Lung (tissue), 16 donors: Measurements from ENCODE around the gene ZNF91. TPM values are rescaled to one million over a fixed set of nuclear protein-coding genes. Genes with fewer than 3 reads are reported as not detected.

Source experiments
- ATAC-seq: fragments of 200-7000 bp; cut with Tn5 transposase; one replicate; pipeline ENCODE4 v1.9.1; 2020; ENCODE audit warnings: moderate number of reproducible peaks; ENCODE audit not compliant: insufficient read depth, low FRiP score
- DNase-seq, 3 donors: peaks; one replicate each; pipeline ENCODE4 v3.0.0-alpha.2; 2013 to 2017
- H3K27ac ChIP-seq, 2 donors: one replicate each; pipeline ENCODE4 v1.5.1; 2013; ENCODE audit warnings: mild to moderate bottlenecking in 2 of 2, moderate library complexity in 2 of 2, control low read depth in 1 of 2, inconsistent platforms in 1 of 2, low read depth in 1 of 2, low read length in 1 of 2
- H3K27me3 ChIP-seq, 3 donors: one replicate each; pipeline ENCODE4 v1.5.1; 2013; ENCODE audit warnings: low read length in 2 of 3; ENCODE audit not compliant: control insufficient read depth in 3 of 3, insufficient read depth in 3 of 3
- H3K36me3 ChIP-seq, 4 donors: one replicate each; pipeline ENCODE4 v1.5.1; 2013; ENCODE audit warnings: low read length in 4 of 4, mild to moderate bottlenecking in 1 of 4, moderate library complexity in 1 of 4; ENCODE audit not compliant: control insufficient read depth in 4 of 4, insufficient read depth in 4 of 4
- H3K4me1 ChIP-seq, 5 donors: one replicate each; pipeline ENCODE4 v1.5.1; 2013; ENCODE audit warnings: low read length in 5 of 5, mild to moderate bottlenecking in 2 of 5, moderate library complexity in 1 of 5; ENCODE audit not compliant: control insufficient read depth in 5 of 5, insufficient read depth in 5 of 5
- H3K4me3 ChIP-seq: one replicate; pipeline ENCODE4 v1.5.1; 2013; ENCODE audit warnings: mild to moderate bottlenecking, control low read depth, moderate library complexity
- H3K9ac ChIP-seq, 2 donors: one replicate each; pipeline ENCODE4 v1.5.1; 2013; ENCODE audit warnings: low read length in 2 of 2, control low read depth in 1 of 2; ENCODE audit not compliant: insufficient read depth in 1 of 2
- H3K9me3 ChIP-seq, 4 donors: one replicate each; pipeline ENCODE4 v1.5.1; 2013; ENCODE audit warnings: low read length in 3 of 4, mild to moderate bottlenecking in 1 of 4, moderate library complexity in 1 of 4; ENCODE audit not compliant: control insufficient read depth in 4 of 4, insufficient read depth in 3 of 4
- CTCF ChIP-seq: IDR thresholded peaks from 2 replicates; pipeline ENCODE4 v1.5.1; 2012; ENCODE audit warnings: mild to moderate bottlenecking; ENCODE audit errors: control extremely low read depth, extremely low read depth
- WGBS, 2 donors: extraction: QIAGEN DNeasy Blood & Tissue Kit; methylation state at CpG; one replicate each; pipeline ENCODE4 v1.1.7; 2013; 5-methylcytosine and 5-hydroxymethylcytosine counted together
- long read RNA-seq, 5 donors: transcript quantifications; one replicate each; lab custom pipeline, GENCODE V29; 2026
- polyA plus RNA-seq, 2 donors: library from polyadenylated mRNA; stranded (reverse); fragments of 200-250 nt; gene quantifications; one replicate each; pipeline ENCODE4 v1.2.1, GENCODE V29; 2013
- total RNA-seq, 2 donors: library from RNA; depleted of rRNA in 1 of 2; stranded (reverse); fragments of >200 nt in 1 of 2; gene quantifications; one replicate each; pipeline ENCODE4 v1.2.1, GENCODE V29; 2014 to 2021
- donor health status: control.
- donor health status: control.
- donor health status: Bipolar disorder and iron deficiency.
- donor health status: healthy.
- donor health status: DM: yes; HTN: yes; CAD: no.

The ZNF91 gene
- total RNA-seq (100 to 1,000 TPM in 1 of 2 donors, 10 to 100 TPM in 1; 38.6 to 172 TPM), polyA plus RNA-seq (10 to 100 TPM in 1 of 2 donors, 1 to 10 TPM in 1; 5.0 to 11.0 TPM)
- long read RNA-seq, donor 1, full-length matches to known transcripts, result 50 of 50 reads
- long read RNA-seq, donor 1, partial matches to known transcripts, result 0 of 50 reads
- long read RNA-seq, donor 1, other reads (novel, unspliced or antisense), result 0 of 50 reads
- long read RNA-seq, donor 2, full-length matches to known transcripts, result 31 of 31 reads
- long read RNA-seq, donor 2, partial matches to known transcripts, result 0 of 31 reads
- long read RNA-seq, donor 2, other reads (novel, unspliced or antisense), result 0 of 31 reads
- long read RNA-seq, donor 3, full-length matches to known transcripts, result 34 of 34 reads
- long read RNA-seq, donor 3, partial matches to known transcripts, result 0 of 34 reads
- long read RNA-seq, donor 3, other reads (novel, unspliced or antisense), result 0 of 34 reads
- long read RNA-seq, donor 4, full-length matches to known transcripts, result 23 of 23 reads
- long read RNA-seq, donor 4, partial matches to known transcripts, result 0 of 23 reads
- long read RNA-seq, donor 4, other reads (novel, unspliced or antisense), result 0 of 23 reads
- long read RNA-seq, donor 5, full-length matches to known transcripts, result 32 of 37 reads
- long read RNA-seq, donor 5, partial matches to known transcripts, result 5 of 37 reads
- long read RNA-seq, donor 5, other reads (novel, unspliced or antisense), result 0 of 37 reads

DNA sequence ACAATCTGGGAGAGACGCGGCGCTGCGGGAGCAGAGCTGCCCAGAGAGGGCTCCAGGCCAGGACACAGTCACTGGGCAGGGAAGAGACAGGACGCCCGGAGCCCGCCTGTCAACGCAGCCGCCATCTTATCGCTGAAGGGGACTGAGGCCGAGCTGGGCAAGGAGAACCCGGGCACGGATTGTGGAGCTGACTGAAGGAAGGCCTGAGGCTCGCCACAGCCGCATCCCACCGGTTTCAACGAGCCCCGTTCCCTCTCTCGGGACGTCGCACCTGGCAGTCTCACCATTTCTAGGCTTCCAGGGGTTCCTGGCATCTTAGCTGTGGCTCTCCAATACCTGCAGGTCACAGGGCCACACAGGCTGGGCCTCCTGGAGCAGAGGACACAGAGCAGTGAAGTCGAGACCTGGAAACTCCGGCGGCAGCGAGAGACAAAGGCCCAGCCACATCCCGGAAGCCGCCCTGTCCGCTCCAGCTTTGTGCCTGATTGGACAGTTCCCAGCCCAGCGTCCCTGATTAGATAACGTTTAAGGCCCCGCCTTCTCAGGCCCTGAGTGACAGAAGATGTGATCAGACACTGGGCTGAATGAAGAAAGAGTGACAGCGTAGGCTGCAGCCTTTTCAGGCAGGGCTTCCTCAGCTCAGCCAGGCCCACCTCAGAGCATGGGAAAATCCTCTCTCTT lies at the start of gene ZNF91:
TSS of gene ZNF91 (minus strand) at position 431 of the 681 bp plus-strand sequence. CDS start at position 314, 117 bp downstream.
- H3K27me3 ChIP-seq, result no peaks in the 10 kb centered on the region
- peak within 1 kb of the TSS; percentile 95 to 97 for H3K27ac ChIP-seq
- H3K9ac ChIP-seq, result peak within 1 kb of the TSS; percentile 100
- peaks cover 0 to 20% (median 3%) of the 10 kb centered on the region in 5 donors for H3K4me1 ChIP-seq
- ATAC-seq, result peak; percentile 96
- DNase-seq, result peak; percentile 96 to 99 (median 99)
- 1% methylated on average over 32 of the region's 32 CpGs for WGBS, 2 donors
- no peak for TF ChIP-seq CTCF
- peaks cover 0 to 25% (median 1%) of the 10 kb centered on the region in 4 donors for H3K36me3 ChIP-seq
- peaks cover 0 to 3% (median under 1%) of the 10 kb centered on the region in 4 donors for H3K9me3 ChIP-seq
- peak within 1 kb of the TSS; percentile 96 for H3K4me3 ChIP-seq

GRCh38 chr19:23440791-23441190 lies 45.5 kb upstream of the ZNF91 start:
- no peak for TF ChIP-seq CTCF
- H3K27ac ChIP-seq, result no peak overlapping the region
- H3K36me3 ChIP-seq, result no peaks in the 10 kb centered on the region
- H3K9me3 ChIP-seq, result peaks cover 0 to 24% (median 12%) of the 10 kb centered on the region in 4 donors
- H3K27me3 ChIP-seq, result no peaks in the 10 kb centered on the region
- H3K9ac ChIP-seq, result no peak overlapping the region
- ATAC-seq, result no peak
- H3K4me3 ChIP-seq, result no peak overlapping the region
- WGBS, 2 donors, result 63 to 71% methylated on average over 9 of the region's 9 CpGs
- DNase-seq, result no peak
- no peaks in the 10 kb centered on the region for H3K4me1 ChIP-seq

DNA sequence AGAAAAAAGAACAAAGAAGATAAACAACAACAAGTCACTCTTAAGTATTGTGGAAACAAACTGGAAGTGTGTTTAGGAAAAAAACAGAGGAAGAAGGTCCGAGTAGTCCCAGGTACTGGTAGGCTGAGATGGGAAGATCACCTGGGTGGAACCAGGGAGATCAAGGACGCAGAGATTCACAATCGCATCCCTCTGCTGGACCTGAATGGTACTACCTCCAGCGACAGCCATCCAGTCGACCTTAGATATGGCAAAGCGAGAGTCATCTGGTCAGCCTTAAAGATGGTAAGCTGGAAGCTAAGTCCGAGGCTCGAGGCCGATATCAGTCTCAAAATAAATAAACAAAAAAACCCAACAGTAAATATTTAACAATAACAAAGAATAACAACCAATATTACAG lies 44.9 kb upstream of the ZNF91 start:
- no peaks in the 10 kb centered on the region for H3K4me1 ChIP-seq
- no peak overlapping the region for H3K4me3 ChIP-seq
- no peak for TF ChIP-seq CTCF
- no peak overlapping the region for H3K9ac ChIP-seq
- 89% methylated on average over 9 of the region's 9 CpGs for WGBS, 2 donors
- ATAC-seq (no peak), DNase-seq (no peak)
- H3K27me3 ChIP-seq, result no peaks in the 10 kb centered on the region
- H3K27ac ChIP-seq, result no peak overlapping the region
- no peaks in the 10 kb centered on the region for H3K36me3 ChIP-seq
- H3K9me3 ChIP-seq, result peaks cover 0 to 23% (median 13%) of the 10 kb centered on the region in 4 donors
